Left ventricle myocardium inferior (tissue), 1 donor: ENCODE data around the gene NEDD8. TPM values are rescaled to one million over a fixed set of nuclear protein-coding genes. Genes with fewer than 3 reads are reported as not detected.

ENCODE experiments used
- DNase-seq: peaks from one replicate; pipeline ENCODE4 v3.0.0-alpha.2; 2020
- H3K27ac ChIP-seq: fragments of 200-600 bp; replicated peaks from 2 replicates; pipeline ENCODE4 v1.8.0; 2021
- H3K27me3 ChIP-seq: fragments of 200-600 bp; 2 replicates; pipeline ENCODE4 v1.8.0; 2021; ENCODE audit warnings: low read depth
- H3K36me3 ChIP-seq: fragments of 200-600 bp; 2 replicates; pipeline ENCODE4 v1.8.0; 2021
- H3K4me1 ChIP-seq: fragments of 200-600 bp; 2 replicates; pipeline ENCODE4 v1.8.0; 2021
- H3K4me3 ChIP-seq: fragments of 200-600 bp; 2 replicates; pipeline ENCODE4 v1.8.0; 2021; ENCODE audit warnings: mild to moderate bottlenecking, moderate library complexity
- H3K9me3 ChIP-seq: fragments of 200-600 bp; replicated peaks from 2 replicates; pipeline ENCODE4 v1.8.0; 2021
- CTCF ChIP-seq: fragments of 200-600 bp; IDR thresholded peaks from 2 replicates; pipeline ENCODE4 v1.8.0; 2021; ENCODE audit warnings: antibody characterized with exemption, mild to moderate bottlenecking, borderline replicate concordance
- intact Hi-C: fragments of 100-400 bp; cut with micrococcal nuclease; formaldehyde crosslinking; loops from one replicate; pipeline ENCODE4 v1.11.0; 2022
- total RNA-seq: library from RNA; stranded (reverse); fragmentation: NEBNext Ultra II Directional; extraction: Animal tissue kit (Norgen Biotek cat#: 25700); gene quantifications from one replicate; pipeline ENCODE4 v1.2.1, GENCODE V29; 2021
- donor health status: DM: no; HTN: yes; CAD: no; lungs with severe emphysema.

NEDD8 gene
- total RNA-seq, 1 donor from 2014 or later: 214 TPM

GRCh38 chr14:24262821-24263733 lies 30.9 kb upstream of the NEDD8 start, which contains the start of gene TGM1:
Gene TGM1, minus strand, starts transcription at chr14:24263177. Its CDS starts 825 bp downstream, at chr14:24262352.
- H3K9me3 ChIP-seq: no peaks in the 10 kb centered on the region
- intact Hi-C loops: no loop called here
- H3K27ac ChIP-seq: no peak within 1 kb of the TSS
- no peaks in the 10 kb centered on the region for H3K27me3 ChIP-seq
- H3K4me3 ChIP-seq: no peak within 1 kb of the TSS
- no peaks in the 10 kb centered on the region for H3K4me1 ChIP-seq
- TF ChIP-seq CTCF: no peak
- peaks cover 27% of the 10 kb centered on the region for H3K36me3 ChIP-seq
- no peak for DNase-seq

- H3K36me3 ChIP-seq: peaks cover 16% of the 10 kb centered on the region
- intact Hi-C loops: no loop called here
- DNase-seq: no peak
- H3K27me3 ChIP-seq: no peaks in the 10 kb centered on the region
- H3K4me3 ChIP-seq: no peak overlapping the region
- H3K27ac ChIP-seq: no peak overlapping the region
- H3K9me3 ChIP-seq: no peaks in the 10 kb centered on the region
- H3K4me1 ChIP-seq: no peaks in the 10 kb centered on the region
- TF ChIP-seq CTCF: no peak
These were observed 29.8 kb upstream of the NEDD8 start for GRCh38 chr14:24261969-24262327.

GRCh38 chr14:24261256-24261968 lies 29.2 kb upstream of the NEDD8 start:
- intact Hi-C loops: no loop called here
- Histone ChIP-seq H3K36me3 (peaks cover 11% of the 10 kb centered on the region), H3K4me3 (no peak overlapping the region), H3K9me3 (no peaks in the 10 kb centered on the region), H3K4me1 (no peaks in the 10 kb centered on the region), H3K27ac (no peak overlapping the region), H3K27me3 (no peaks in the 10 kb centered on the region)
- no peak for TF ChIP-seq CTCF
- DNase-seq: no peak

- no peak for TF ChIP-seq CTCF
These were observed 28.6 kb upstream of the NEDD8 start for GRCh38 chr14:24260780-24261157.

GRCh38 chr14:24260026-24260779 lies 28.0 kb upstream of the NEDD8 start:
- no peaks in the 10 kb centered on the region for H3K4me1 ChIP-seq
- no peak overlapping the region for H3K27ac ChIP-seq
- no peak for DNase-seq
- H3K27me3 ChIP-seq: no peaks in the 10 kb centered on the region
- no peaks in the 10 kb centered on the region for H3K9me3 ChIP-seq
- no peaks in the 10 kb centered on the region for H3K36me3 ChIP-seq
- no peak overlapping the region for H3K4me3 ChIP-seq
- no peak for TF ChIP-seq CTCF
- intact Hi-C loops: no loop called here

More at GRCh38 chr14:24260780-24261157, 28.6 kb upstream of the NEDD8 start:
- Histone ChIP-seq H3K4me3 (no peak overlapping the region), H3K36me3 (peaks cover 4% of the 10 kb centered on the region), H3K27ac (no peak overlapping the region), H3K4me1 (no peaks in the 10 kb centered on the region), H3K9me3 (no peaks in the 10 kb centered on the region), H3K27me3 (no peaks in the 10 kb centered on the region)
- intact Hi-C loops: no loop called here
- DNase-seq: no peak
